SK-N-MC (cell line): ENCODE results near the gene TEX2.

Experiments used
- FOXP2 ChIP-seq: optimal IDR thresholded peaks from 2 replicates; pipeline ENCODE3; 2011; ENCODE audit warnings: mild to moderate bottlenecking, moderate library complexity; ENCODE audit not compliant: insufficient read depth; ENCODE audit errors: extremely low read length, control extremely low read depth
- POLR2AphosphoS5 ChIP-seq: IDR thresholded peaks from 2 replicates; pipeline ENCODE4 v1.6.1; 2012; ENCODE audit warnings: mild to moderate bottlenecking, low read depth, low read length, borderline replicate concordance

GRCh38 chr17:64205804-64206203, 57.3 kb downstream of the TEX2 start:
- no peak for TF ChIP-seq POLR2AphosphoS5
- TF ChIP-seq FOXP2: no peak
